Measurements from ENCODE around the gene INO80. TPM values are rescaled to one million over a fixed set of nuclear protein-coding genes. Genes with fewer than 3 reads are reported as not detected.
"Not testable (repeated sequence)": the region's sequence is repeated elsewhere in the genome, so short reads cannot be mapped to it uniquely, and the experiment has no call there.

The INO80 gene
- total and polyA plus RNA-seq, 7 donors, result 7.2 to 36.6 (median 17.1) TPM

DNA sequence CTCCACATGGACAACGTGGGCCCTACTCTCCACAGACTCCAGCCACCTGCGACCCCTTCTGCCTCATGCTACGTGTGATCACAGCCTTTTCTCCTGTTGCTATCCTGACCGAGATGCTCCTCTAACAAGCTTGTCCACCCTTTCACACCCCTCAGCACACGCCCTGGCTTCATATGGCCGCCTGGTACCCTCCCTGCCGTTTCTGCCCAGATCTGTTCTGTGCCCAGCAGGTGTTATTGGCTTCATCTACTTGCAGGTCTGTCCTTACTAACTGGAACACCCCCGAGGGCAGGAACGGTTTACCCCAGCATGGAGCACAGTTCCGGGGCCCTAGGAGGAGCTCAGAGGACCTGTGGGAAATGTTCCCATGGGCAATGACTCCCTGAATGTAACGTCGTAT, 152.9 kb downstream of the INO80 start:
- WGBS, 2 donors, result 87 to 93% methylated on average over 12 of the region's 12 CpGs
- Histone ChIP-seq H3K9me3 (no peaks in the 10 kb centered on the region), H3K27ac (no peak overlapping the region), H3K4me1 (peaks cover 0 to 18% (median 5%) of the 10 kb centered on the region in 4 donors), H3K4me3 (no peak overlapping the region), H3K27me3 (no peaks in the 10 kb centered on the region), H3K36me3 (no peaks in the 10 kb centered on the region)
- intact Hi-C loops (cut with DNase I), result no loop called here
- no peak for TF ChIP-seq EP300 (IDR thresholded peaks at IDR 0.05)
- TF ChIP-seq CTCF (IDR thresholded peaks at IDR 0.05), result no peak
- DNase-seq, result peak; percentile 53

- DNase-seq; intact Hi-C loops (cut with DNase I); H3K27ac ChIP-seq; H3K36me3 ChIP-seq; H3K4me3 ChIP-seq; H3K27me3 ChIP-seq; H3K9me3 ChIP-seq: not testable (repeated sequence)
- H3K4me1 ChIP-seq, result peaks cover 0 to 26% (median 9%) of the 10 kb centered on the region in 4 donors
- 95 to 96% methylated on average over 14 of the region's 14 CpGs for WGBS, 2 donors
Observed at GRCh38 chr15:40962317-40962716, 153.8 kb downstream of the INO80 start.

- H3K27me3 ChIP-seq; H3K36me3 ChIP-seq; H3K27ac ChIP-seq; DNase-seq; H3K4me3 ChIP-seq; H3K9me3 ChIP-seq; intact Hi-C loops (cut with DNase I): not testable (repeated sequence)
- H3K4me1 ChIP-seq, result peaks cover 0 to 29% (median 15%) of the 10 kb centered on the region in 4 donors
- WGBS, 2 donors, result 95% methylated on average over 25 of the region's 25 CpGs
Observed at GRCh38 chr15:40961740-40962139, 154.3 kb downstream of the INO80 start.

DNA sequence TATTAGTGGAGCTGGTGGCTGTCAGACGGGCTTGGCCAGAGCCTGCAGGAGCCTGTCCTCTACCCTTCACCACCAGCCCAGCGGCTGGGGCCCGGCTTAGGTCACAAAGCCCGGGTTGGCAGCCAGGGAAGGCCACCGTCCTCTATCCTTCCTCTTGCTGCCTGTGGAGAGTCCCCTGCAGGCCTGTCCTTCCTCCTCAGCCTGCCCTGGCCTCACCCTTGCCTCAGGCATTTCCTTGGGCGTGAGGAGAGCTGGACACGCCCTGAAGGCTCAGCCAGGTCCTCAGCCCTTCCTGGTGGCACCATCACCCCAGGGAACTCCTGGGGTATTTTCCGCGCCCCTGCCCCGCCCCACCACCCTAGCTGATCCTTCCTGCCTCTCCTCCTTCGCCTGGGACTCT, 155.2 kb downstream of the INO80 start:
- Histone ChIP-seq H3K9me3 (no peaks in the 10 kb centered on the region), H3K36me3 (no peaks in the 10 kb centered on the region), H3K4me1 (peaks cover 0 to 29% (median 19%) of the 10 kb centered on the region in 4 donors), H3K27me3 (no peaks in the 10 kb centered on the region), H3K27ac (no peak overlapping the region), H3K4me3 (no peak overlapping the region)
- intact Hi-C loops (cut with DNase I), result no loop called here
- WGBS, 2 donors, result 18 to 73% methylated on average over 11 of the region's 11 CpGs
- DNase-seq, result peak; percentile 44
- TF ChIP-seq POLR2AphosphoS5 (IDR thresholded peaks at IDR 0.05), result no peak
- TF ChIP-seq CTCF (IDR thresholded peaks at IDR 0.05), result no peak
- no peak for TF ChIP-seq EP300 (IDR thresholded peaks at IDR 0.05)
- TF ChIP-seq POLR2A (IDR thresholded peaks at IDR 0.05), result no peak

- Histone ChIP-seq H3K9me3 (no peaks in the 10 kb centered on the region), H3K4me1 (peaks cover 0 to 31% (median 24%) of the 10 kb centered on the region in 4 donors), H3K27me3 (no peaks in the 10 kb centered on the region), H3K36me3 (no peaks in the 10 kb centered on the region), H3K4me3 (no peak overlapping the region), H3K27ac (no peak overlapping the region)
- intact Hi-C loops (cut with DNase I), result no loop called here
- 77 to 86% methylated on average over 16 of the region's 16 CpGs for WGBS, 2 donors
- DNase-seq, result peak; percentile 37
- no peak for TF ChIP-seq EP300 (IDR thresholded peaks at IDR 0.05)
- no peak for TF ChIP-seq POLR2A (IDR thresholded peaks at IDR 0.05)
- no peak for TF ChIP-seq CTCF (IDR thresholded peaks at IDR 0.05)
- no peak for TF ChIP-seq POLR2AphosphoS5 (IDR thresholded peaks at IDR 0.05)
Observed at GRCh38 chr15:40960151-40960885, 155.8 kb downstream of the INO80 start.

All from sigmoid colon (tissue), 7 donors.